Neural cell (in vitro differentiated cells): ENCODE data around the gene PPP1R12B.

Experiments
- EP300 ChIP-seq: fragments of 450-650 bp; conservative IDR thresholded peaks from 2 replicates; pipeline ENCODE4 v1.6.1; 2014; ENCODE audit warnings: antibody characterized with exemption, mild to moderate bottlenecking, moderate library complexity; ENCODE audit not compliant: poor library complexity, severe bottlenecking
- EZH2 ChIP-seq: fragments of 200-600, 300-800 bp; shearing (Covaris generic), sonication (generic); IDR thresholded peaks from 2 replicates; pipeline ENCODE4 v1.6.1; 2014; ENCODE audit warnings: antibody characterized with exemption, low read length, borderline replicate concordance, mild to moderate bottlenecking; ENCODE audit not compliant: insufficient read depth, poor library complexity, severe bottlenecking
- MXI1 ChIP-seq: fragments of 450-650 bp; conservative IDR thresholded peaks from 2 replicates; pipeline ENCODE4 v1.6.1; 2014; ENCODE audit warnings: antibody characterized with exemption, mild to moderate bottlenecking; ENCODE audit not compliant: poor library complexity, severe bottlenecking
- TAF1 ChIP-seq: IDR thresholded peaks from 2 replicates; pipeline ENCODE4 v1.6.1; 2012; ENCODE audit warnings: low read depth
- TF ChIP-seq, protein P1 (sequence below): fragments of 450-650 bp; IDR thresholded peaks from 2 replicates; pipeline ENCODE4 v1.5.1; 2014; ENCODE audit warnings: antibody characterized with exemption, mild to moderate bottlenecking, moderate library complexity; ENCODE audit not compliant: poor library complexity, severe bottlenecking

DNA sequence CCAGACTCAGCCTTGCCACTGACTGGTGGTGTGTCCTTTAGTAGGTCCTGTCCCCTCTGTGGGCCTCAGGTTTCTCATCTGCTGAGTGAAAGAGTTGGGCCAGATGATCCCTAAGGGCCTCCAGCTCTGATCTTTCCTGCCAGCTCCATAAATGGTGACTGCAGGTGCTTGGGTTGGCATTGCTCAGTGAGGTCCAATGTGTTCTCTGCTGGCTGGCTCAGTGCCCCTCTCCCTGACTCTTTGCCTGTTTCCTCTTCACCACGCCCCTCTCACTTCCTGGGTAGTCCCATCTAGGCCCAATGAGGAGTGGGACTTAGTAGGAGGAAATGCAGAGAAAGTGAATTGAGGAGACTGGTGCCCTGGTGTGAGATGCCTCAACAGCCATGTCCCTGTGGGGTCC lies 43.3 kb upstream of the PPP1R12B start:
- TF ChIP-seq MXI1 = no peak
- TF ChIP-seq TAF1 = no peak
- no peak for TF ChIP-seq EP300
- TF ChIP-seq, protein P1, sequence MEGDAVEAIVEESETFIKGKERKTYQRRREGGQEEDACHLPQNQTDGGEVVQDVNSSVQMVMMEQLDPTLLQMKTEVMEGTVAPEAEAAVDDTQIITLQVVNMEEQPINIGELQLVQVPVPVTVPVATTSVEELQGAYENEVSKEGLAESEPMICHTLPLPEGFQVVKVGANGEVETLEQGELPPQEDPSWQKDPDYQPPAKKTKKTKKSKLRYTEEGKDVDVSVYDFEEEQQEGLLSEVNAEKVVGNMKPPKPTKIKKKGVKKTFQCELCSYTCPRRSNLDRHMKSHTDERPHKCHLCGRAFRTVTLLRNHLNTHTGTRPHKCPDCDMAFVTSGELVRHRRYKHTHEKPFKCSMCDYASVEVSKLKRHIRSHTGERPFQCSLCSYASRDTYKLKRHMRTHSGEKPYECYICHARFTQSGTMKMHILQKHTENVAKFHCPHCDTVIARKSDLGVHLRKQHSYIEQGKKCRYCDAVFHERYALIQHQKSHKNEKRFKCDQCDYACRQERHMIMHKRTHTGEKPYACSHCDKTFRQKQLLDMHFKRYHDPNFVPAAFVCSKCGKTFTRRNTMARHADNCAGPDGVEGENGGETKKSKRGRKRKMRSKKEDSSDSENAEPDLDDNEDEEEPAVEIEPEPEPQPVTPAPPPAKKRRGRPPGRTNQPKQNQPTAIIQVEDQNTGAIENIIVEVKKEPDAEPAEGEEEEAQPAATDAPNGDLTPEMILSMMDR = no peak
- no peak for TF ChIP-seq EZH2
